Measurements from ENCODE around the gene SAMD5.

GRCh38 chr6:147503587-147503986 is 4.9 kb upstream of the SAMD5 start:
- TF ChIP-seq CTCF (IDR thresholded peaks at IDR 0.05; ENCODE audit: control extremely low read depth in 1 of 3, insufficient read depth in 1 of 3, low read depth in 1 of 3, low read length in 3 of 3) (no peak), CREB1 (IDR thresholded peaks at IDR 0.05) (no peak), POLR2AphosphoS5 (IDR thresholded peaks at IDR 0.05; ENCODE audit: low read depth, low read length) (0 out of 2 replicates have a peak, but pooled peaks have one; percentile 26), BCL11A (IDR thresholded peaks at IDR 0.05; ENCODE audit: low read depth in 2 of 2, low read length in 2 of 2) (no peak), FOSL1 (IDR thresholded peaks at IDR 0.05; ENCODE audit: insufficient read depth, low read depth, low read length) (no peak), BRCA1 (IDR thresholded peaks at IDR 0.05; ENCODE audit: low read depth, low read length) (no peak), HDAC6 (IDR thresholded peaks at IDR 0.05; ENCODE audit: low read depth, low read length) (no peak), RAD21 (IDR thresholded peaks at IDR 0.05 in 1 of 2, conservative IDR thresholded peaks at IDR 0.05 in 1 of 2; ENCODE audit: low read depth in 2 of 2, low read length in 2 of 2) (no peak), SIN3A (conservative IDR thresholded peaks at IDR 0.05 in 1 of 2, IDR thresholded peaks at IDR 0.05 in 1 of 2; ENCODE audit: low read depth in 1 of 2, low read length in 2 of 2) (no peak)

Data from H1 (cell line).